ENCODE data around the gene RNLS.

- TF ChIP-seq POLR2A (IDR thresholded peaks at IDR 0.05; ENCODE audit: control extremely low read depth in 1 of 2, low read depth in 2 of 2, low read length in 2 of 2) (no peak), CEBPB (IDR thresholded peaks at IDR 0.05; ENCODE audit: low read depth, low read length) (no peak), SIRT6 (IDR thresholded peaks at IDR 0.05; ENCODE audit: low read length) (no peak), CTCF (IDR thresholded peaks at IDR 0.05; ENCODE audit: control extremely low read depth in 1 of 3, insufficient read depth in 1 of 3, low read depth in 1 of 3, low read length in 3 of 3) (no peak), HDAC2 (IDR thresholded peaks at IDR 0.05; ENCODE audit: borderline replicate concordance in 1 of 2, low read depth in 2 of 2, low read length in 2 of 2) (no peak), EGR1 (IDR thresholded peaks at IDR 0.05; ENCODE audit: borderline replicate concordance, low read depth, low read length) (no peak), EP300 (IDR thresholded peaks at IDR 0.05; ENCODE audit: borderline replicate concordance in 1 of 2, low read depth in 2 of 2, low read length in 2 of 2) (no peak), FOSL1 (IDR thresholded peaks at IDR 0.05; ENCODE audit: insufficient read depth, low read depth, low read length) (no peak), JUN (IDR thresholded peaks at IDR 0.05; ENCODE audit: low read depth, low read length) (no peak), ATF2 (IDR thresholded peaks at IDR 0.05; ENCODE audit: low read length) (no peak)
Measured at GRCh38 chr10:88249450-88249849, 333.7 kb downstream of the RNLS start.
